Cardiac fibroblast (primary cell): ENCODE measurements around the gene QRICH2.
A peak's percentile ranks its signal among the peaks of the same experiment; 100 is the strongest.

ENCODE experiments used
- DNase-seq, 2 donors: peaks; one replicate each; pipeline versions ENCODE4 v3.0.0 to v3.0.0-alpha.2; 2010; ENCODE audit warnings: low read depth in 2 of 2
- H3K4me3 ChIP-seq, 2 donors: replicated peaks in 1 of 2; 1 replicate in 1 of 2; 2 replicates in 1 of 2; pipeline ENCODE4 v1.5.1; 2011; ENCODE audit warnings: low read depth in 2 of 2, low read length in 2 of 2, mild to moderate bottlenecking in 2 of 2, moderate library complexity in 1 of 2
- TF ChIP-seq, protein P1 (sequence below): IDR thresholded peaks from one replicate; pipeline ENCODE4 v1.5.1; 2011; ENCODE audit warnings: low read depth, mild to moderate bottlenecking, low read length, inconsistent platforms

QRICH2 gene

DNA sequence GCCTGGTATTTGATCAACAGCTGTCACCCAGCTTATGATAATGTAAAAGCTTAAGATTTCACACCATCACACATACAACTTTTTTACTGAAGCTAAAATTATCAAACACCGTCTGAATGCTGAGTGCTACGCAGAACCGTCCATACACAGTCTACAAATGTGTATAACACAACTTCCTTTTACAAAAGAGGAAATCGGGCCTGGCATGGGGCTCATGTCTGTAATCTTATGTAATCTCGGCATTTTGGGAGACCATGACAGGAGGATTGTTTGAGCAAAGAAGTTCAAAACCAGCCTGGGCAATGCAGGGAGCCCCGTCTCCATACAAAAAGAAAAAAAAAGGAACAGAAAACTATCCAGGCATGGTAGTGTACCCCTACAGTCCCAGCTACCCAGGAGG lies 19.6 kb upstream of the QRICH2 start:
- no peak overlapping the region for H3K4me3 ChIP-seq
- DNase-seq = no peak

GRCh38 chr17:76326306-76326705 lies 18.2 kb upstream of the QRICH2 start:
- TF ChIP-seq, protein P1, sequence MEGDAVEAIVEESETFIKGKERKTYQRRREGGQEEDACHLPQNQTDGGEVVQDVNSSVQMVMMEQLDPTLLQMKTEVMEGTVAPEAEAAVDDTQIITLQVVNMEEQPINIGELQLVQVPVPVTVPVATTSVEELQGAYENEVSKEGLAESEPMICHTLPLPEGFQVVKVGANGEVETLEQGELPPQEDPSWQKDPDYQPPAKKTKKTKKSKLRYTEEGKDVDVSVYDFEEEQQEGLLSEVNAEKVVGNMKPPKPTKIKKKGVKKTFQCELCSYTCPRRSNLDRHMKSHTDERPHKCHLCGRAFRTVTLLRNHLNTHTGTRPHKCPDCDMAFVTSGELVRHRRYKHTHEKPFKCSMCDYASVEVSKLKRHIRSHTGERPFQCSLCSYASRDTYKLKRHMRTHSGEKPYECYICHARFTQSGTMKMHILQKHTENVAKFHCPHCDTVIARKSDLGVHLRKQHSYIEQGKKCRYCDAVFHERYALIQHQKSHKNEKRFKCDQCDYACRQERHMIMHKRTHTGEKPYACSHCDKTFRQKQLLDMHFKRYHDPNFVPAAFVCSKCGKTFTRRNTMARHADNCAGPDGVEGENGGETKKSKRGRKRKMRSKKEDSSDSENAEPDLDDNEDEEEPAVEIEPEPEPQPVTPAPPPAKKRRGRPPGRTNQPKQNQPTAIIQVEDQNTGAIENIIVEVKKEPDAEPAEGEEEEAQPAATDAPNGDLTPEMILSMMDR = no peak
- H3K4me3 ChIP-seq = no peak overlapping the region
- DNase-seq = no peak

More for the DNA sequence above, 19.6 kb upstream of the QRICH2 start:
- TF ChIP-seq, protein P1 = no peak

- peak in 1 of 2 donors; percentile 41 for DNase-seq
- H3K4me3 ChIP-seq = no peak overlapping the region
- TF ChIP-seq, protein P1 = no peak
Observed at GRCh38 chr17:76318586-76318985, 10.5 kb upstream of the QRICH2 start.

- TF ChIP-seq, protein P1 = no peak
- no peak for DNase-seq
- H3K4me3 ChIP-seq = no peak overlapping the region
Observed at GRCh38 chr17:76317535-76317934, 9.5 kb upstream of the QRICH2 start.

DNA sequence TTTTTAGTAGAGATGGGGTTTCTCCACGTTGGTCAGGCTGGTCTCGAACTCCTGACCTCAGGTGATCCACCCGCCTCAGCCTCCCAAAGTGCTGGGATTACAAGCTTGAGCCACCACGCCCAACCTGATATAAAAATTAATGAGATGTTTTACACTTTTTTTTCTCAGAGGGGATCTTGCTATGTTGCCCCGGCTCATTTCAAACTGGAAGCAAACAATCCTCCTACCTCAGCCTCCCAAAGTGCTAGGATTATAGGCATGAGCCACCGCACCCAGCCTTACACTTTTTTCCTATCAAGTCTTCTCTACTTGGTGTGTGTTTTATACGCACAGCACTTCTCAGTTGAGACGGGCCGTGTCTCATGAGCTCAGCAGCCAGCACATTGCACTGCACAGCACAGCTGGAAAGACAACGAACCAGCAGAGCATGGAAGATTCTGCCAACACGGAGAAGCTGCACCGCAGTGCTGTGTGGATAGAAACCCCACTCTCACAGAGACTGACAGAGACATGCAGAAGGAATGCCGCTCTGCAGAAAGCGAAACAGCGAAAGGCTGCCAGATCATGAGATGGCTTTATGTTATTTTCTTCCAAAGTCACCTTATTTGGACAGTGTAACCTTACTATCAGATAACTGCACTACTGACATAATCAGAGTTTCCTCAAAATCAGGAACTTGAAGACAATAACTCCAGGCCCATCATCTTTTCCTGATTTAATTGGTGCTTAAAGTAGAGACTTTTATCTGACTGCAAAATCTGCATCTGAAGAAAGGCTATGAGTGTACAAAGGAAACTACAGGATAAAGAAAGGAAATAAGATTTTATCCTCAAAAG lies 6.5 kb upstream of the QRICH2 start:
- peak; percentile 12 to 30 for DNase-seq
- no peak overlapping the region for H3K4me3 ChIP-seq
- TF ChIP-seq, protein P1 = no peak

DNA sequence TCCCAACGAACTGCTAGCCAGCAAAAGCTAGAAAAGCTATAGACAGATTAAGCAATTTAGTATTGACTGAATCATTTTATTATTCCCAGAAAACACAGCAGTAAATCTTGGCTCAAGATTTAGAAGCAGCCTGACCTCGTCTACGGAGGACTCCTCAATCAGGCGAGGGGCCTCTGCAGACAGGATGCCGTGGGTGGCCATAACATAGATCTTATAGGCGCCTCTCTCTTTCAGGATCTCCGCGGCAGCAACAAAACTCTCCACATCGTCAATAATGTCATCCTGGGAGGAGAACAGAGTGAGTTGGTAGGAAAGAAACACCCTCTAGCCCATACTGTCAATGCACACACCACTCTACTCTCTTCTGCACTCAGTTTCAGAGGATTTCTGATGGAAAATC lies 4.7 kb upstream of the QRICH2 start:
- TF ChIP-seq, protein P1 = no peak
- no peak overlapping the region for H3K4me3 ChIP-seq
- no peak for DNase-seq

- TF ChIP-seq, protein P1 = no peak
- no peak overlapping the region for H3K4me3 ChIP-seq
- DNase-seq = no peak
Observed at GRCh38 chr17:76309461-76309860, 1.4 kb upstream of the QRICH2 start.
